GM12892 (cell line): ENCODE results near the gene KCNT2.
"Not testable (repeated sequence)": the region's sequence is repeated elsewhere in the genome, so short reads cannot be mapped to it uniquely, and the experiment has no call there.

ENCODE experiments used
- POLR2AphosphoS5 ChIP-seq: IDR thresholded peaks from 2 replicates; pipeline ENCODE4 v1.6.1; 2011; ENCODE audit warnings: low read depth, low read length, control low read depth
- TAF1 ChIP-seq: IDR thresholded peaks from 2 replicates; pipeline ENCODE4 v1.6.1; 2011; ENCODE audit warnings: low read depth, mild to moderate bottlenecking, control low read depth, low read length, borderline replicate concordance

GRCh38 chr1:196504224-196504623 is 104.0 kb downstream of the KCNT2 start:
- TF ChIP-seq TAF1, POLR2AphosphoS5: not testable (repeated sequence)
